DMS79 treated with DMSO at 0.1 percent for 48 hours (cell line): ENCODE results near the gene GRN.
A peak's percentile ranks its signal among the peaks of the same experiment; 100 is the strongest.
"Not testable (repeated sequence)": the region's sequence is repeated elsewhere in the genome, so short reads cannot be mapped to it uniquely, and the experiment has no call there.

Source experiments
- DNase-seq: peaks from one replicate; lab custom pipeline; 2025; lab: John Stamatoyannopoulos, UW

The GRN gene

DNA sequence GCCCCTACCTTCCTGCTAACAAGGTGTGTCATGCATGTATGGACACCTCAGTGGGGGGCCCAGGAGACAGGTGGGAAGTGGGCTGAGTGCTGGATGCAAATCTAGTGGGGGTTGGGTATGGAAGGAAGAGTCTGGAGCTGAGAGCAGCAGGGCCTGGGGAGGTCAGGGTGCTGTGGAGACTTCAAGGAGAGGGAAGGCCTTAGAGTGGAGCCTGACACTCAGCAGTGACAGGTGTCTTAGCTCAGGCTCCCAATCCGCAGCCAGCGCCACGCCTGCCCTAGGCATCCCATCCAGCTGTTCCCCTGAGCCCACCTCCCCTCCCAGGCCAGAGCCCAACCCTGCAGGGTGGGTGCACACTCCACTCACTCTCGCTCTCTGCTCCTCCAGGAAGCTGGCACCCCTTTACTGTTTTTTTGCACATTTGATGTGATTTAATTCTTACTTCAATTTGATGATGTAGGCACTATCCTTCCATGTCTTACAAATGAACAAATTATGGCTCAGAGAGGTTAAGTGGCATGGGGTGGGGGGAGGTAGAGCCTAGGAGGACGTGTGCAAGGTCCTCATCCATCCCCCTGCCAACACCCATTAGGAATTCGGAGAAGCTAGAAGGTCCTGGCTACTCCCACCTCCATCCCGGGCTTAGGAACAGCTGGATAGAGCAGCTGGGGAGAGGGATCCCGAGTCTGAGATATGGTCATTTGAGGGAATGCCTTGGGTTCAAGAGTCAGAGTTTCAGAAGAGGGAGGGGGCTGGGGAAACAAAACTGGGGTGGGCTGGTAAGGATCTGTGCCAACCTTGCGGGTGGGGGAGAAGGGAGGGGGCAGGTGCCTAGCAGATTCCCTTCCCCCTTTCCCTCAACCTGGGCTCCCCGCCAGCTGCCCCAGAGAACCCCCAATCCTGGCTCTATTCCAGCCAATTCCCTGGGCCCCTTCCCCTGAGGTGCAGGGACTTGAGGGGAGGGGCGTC, 16.5 kb downstream of the GRN start:
- peak; percentile 27 for DNase-seq

GRCh38 chr17:44362459-44362948, 17.4 kb downstream of the GRN start:
- no peak for DNase-seq

GRCh38 chr17:44362949-44363612, 18.0 kb downstream of the GRN start:
- DNase-seq: peak; percentile 7

GRCh38 chr17:44363613-44364159, 18.6 kb downstream of the GRN start, which contains the start of gene FAM171A2:
Gene FAM171A2 (minus strand): TSS chr17:44363853. CDS start chr17:44363714, 139 bp downstream.
- peak; percentile 42 for DNase-seq

DNA sequence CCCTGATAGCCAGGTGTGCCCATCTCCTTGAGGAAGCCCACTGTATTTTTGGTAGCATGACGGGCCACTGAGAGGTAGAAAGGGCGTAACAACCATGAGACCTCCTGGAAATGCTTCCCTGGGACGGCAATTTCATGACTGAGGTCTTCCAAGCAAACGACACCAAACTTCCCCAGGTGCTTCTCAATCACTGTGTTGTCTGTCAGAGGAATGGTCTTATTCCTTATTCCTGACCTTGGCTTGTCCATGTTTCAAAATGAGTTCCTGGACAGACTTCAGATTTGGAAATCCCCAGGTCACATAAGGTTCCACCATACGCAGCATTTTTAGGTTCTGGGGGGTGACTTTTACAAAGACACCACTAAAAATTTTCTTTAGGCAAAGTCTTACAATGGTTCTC, 19.9 kb downstream of the GRN start:
- not testable (repeated sequence) for DNase-seq

- peak; percentile 12 for DNase-seq
Observed at GRCh38 chr17:44367231-44367979, 22.3 kb downstream of the GRN start.

GRCh38 chr17:44368391-44369243, 23.5 kb downstream of the GRN start:
- not testable (repeated sequence) for DNase-seq

DNA sequence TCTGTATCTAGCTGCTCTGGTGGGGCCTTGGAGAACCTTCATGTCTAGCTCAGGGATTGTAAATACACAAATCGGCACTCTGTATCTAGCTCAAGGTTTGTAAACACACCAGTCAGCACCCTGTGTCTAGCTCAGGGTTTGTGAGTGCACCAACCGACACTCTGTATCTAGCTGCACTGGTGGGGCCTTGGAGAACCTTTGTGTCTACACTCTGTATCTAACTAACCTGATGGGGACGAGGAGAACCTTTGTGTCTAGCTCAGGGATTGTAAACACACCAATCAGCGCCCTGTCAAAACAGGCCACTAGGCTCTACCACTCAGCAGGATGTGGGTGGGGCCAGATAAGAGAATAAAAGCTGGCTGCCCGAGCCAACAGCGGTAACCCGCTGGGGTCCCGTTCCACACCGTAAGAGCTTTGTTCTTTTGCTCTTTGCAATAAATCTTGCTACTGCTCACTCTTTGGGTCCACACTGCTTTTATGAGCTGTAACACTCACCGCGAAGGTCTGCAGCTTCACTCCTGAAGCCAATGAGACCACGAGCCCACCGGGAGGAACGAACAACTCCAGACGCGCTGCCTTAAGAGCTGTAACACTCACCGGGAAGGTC, 24.4 kb downstream of the GRN start:
- not testable (repeated sequence) for DNase-seq

GRCh38 chr17:44372036-44372435, 26.9 kb downstream of the GRN start:
- DNase-seq: no peak

DNA sequence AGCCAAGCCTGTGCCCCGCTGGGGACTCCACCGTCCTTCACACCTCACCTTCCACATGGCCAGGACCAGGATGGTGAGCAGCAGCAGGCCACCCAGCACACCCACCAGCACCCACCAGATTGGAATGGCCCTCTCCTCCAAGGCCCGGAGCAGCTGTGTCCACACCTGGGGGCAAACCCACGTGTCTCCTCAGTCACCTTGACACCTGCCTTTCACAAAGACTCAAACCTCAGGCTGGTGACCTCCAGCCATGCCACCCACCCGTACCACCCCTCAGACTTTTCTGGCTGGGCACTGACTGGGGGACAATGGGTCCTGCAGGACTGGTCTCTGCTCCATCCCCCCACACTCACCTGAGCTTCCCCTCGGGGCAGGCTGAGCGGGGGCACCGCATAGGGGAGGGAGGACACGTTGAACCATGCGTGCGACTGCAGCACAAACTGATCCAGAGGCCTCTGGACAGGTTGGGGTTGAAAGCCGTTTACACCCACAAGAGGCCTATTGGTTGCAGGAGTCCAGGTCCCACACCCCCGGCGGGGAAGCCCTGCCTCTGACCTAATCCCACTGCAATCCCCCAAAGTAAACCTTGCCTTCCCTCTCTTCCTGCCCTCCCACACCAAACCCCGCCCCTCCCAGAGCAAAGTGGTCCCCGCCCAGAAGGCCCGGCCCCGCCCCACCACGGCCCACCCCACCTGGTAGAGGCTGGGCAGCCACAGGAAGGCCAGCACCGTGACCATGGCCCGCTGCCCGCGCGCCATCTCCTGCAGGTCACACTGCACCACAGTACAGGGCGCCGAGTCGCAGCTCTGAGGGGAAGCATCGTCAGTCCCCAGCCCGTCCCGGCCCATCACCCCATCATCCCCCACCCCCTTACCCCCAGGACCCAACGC, 29.4 kb downstream of the GRN start:
- no peak for DNase-seq

DNA sequence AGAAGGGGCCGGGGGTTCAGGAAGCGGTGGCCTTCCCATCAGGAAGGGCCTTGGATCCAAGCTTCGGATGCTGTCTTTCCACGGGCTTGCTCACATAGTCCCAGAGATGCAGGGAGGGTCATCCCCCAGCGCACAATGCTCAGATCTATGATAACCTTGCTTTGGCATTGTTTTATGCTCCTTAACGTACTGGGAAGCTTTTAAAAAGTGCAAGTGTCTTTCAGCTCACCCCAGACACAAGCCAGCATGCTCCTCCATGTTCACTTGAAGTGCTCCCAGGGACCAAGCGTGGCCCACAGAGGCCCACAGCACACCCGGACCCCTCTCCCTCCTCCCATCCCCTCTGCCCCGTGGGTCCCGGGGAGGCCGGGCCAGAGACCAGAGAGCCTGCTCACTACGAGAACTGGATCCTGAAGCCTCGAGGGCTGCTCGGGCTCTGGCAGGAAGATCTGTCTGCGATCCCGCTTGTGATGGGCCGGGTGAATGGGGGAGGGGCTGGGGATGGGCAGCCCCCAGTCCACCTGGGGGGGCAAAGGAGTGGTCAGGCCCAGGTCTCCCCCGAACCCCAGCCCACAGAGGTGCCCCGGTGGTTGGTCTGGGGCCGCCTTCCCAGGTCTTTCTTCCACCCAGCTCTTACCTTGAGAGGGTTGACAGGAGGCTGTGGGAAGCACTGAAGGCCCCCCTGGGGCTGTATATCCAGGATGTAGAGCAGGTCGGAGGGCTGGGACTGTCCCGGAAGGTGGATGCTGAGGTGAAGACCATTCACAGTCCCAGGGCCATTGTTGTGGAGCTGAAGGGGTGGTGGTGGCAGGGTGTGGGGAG, 30.3 kb downstream of the GRN start:
- no peak for DNase-seq

DNA sequence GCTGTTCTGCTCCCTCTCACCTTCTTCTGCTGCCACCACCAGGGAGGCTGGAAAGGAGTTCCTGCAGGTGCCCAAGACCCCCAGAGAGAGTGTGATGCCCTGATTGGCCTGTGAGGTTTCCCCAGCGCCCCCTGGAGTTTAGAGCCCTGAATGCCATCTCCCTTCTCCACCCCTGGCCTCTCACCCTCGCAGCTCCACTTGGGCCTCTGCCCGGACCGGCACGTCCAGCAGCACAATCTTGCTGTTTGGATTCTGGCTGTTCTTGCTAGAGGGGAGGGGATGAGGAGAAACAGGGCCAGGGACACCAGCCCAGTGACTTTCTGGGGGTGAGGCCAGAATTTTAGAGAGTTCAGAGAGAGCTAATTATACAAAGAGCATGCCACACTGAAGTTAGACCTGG, 31.0 kb downstream of the GRN start:
- no peak for DNase-seq

- DNase-seq: no peak
Observed at GRCh38 chr17:44376779-44377178, 31.7 kb downstream of the GRN start.

DNA sequence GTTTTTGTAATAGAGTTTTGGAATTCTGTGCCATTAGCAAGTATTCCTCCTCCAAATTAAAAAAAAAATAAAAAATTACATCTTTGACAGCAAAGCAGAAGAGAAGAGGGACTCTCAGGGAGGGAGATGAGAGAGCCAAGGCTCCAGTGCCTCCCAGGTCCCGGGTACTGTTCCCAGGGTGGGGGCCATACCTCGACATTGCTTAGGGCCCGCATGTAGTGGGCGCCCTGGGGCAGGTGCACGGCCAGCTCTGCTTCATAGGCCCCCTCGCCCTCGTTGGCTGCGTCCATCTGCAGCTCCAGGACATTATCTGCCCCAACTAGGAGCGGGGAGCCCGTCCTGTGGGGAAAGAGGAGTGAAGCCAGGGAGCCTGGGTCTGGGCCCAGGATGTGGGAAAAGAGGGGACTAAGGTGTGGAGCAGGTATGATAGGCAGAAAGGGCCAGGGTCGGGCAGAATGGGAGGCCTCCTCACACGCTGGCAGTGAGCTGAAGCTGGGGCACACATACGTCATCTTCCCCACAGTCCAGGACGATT, 33.1 kb downstream of the GRN start:
- no peak for DNase-seq

DNA sequence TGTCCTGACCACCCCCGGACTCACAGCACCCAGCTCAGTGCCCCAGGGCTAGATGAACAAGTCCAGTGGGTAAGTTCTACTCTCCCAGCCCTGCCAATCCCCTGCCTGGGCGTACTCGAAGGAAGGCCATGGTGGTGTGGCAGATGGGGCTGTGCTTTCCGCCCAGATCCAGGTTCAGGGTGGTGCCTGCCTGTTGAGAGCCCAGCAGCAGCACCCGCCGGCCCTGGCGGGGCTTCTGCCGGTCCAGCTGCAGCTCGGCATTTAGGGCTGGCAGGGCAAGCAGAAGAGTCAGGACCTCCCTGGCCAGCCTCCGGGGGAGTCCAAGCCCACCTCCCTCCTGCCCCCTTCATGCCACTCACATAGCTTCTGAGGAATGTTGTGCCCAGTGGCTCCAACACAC, 34.8 kb downstream of the GRN start:
- DNase-seq: no peak

GRCh38 chr17:44380767-44381166, 35.7 kb downstream of the GRN start:
- DNase-seq: no peak

GRCh38 chr17:44381810-44382305, 36.8 kb downstream of the GRN start:
- DNase-seq: no peak

DNA sequence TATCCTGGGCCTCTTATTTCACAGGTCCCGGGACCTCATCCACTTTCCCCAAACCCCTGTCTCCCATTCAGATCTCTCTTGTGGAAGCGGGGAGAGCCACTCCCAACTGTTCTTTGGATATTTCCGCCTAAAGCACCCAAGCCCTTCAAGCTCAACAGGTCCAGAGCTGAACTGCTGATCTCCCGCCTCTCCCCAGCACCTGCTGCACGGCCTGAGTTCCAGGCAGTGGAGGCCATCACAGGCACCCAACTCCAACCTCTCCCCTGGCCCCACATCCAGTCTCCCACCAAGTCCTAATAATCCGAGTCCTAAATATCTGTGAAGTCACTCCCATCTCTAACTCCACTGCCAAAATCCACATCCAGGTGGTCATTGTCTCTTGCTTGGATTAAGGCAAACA, 37.8 kb downstream of the GRN start:
- no peak for DNase-seq
